ENCODE measurements around the gene LCN10. TPM values are rescaled to one million over a fixed set of nuclear protein-coding genes. Genes with fewer than 3 reads are reported as not detected.

Gene LCN10
- total and polyA plus RNA-seq, 9 of the 15 experiments (the other 6 are each of a cell fraction or from before 2014, with no cell fraction given) = 0.10 to 0.21 (median 0.14) TPM; not detected in 6

GRCh38 chr9:136717399-136717798 is 25.3 kb downstream of the LCN10 start:
- ATAC-seq = no peak
- POLR2A ChIA-PET = interaction anchor here (0.8 to 3.7 kb wide), 3 partner anchors 8 to 12 kb away, joined by 3 to 31 read pairs (median 7); no protein-coding TSS in a partner anchor

GRCh38 chr9:136714893-136715274 is 27.9 kb downstream of the LCN10 start:
- CTCF ChIA-PET (ENCODE audit: low intra/inter-chr PET ratio) = no interaction called here
- WGBS (ENCODE audit: insufficient coverage, low coverage, missing lambda C conversion rate) = 63% methylated on average over 8 of the region's 8 CpGs

More at GRCh38 chr9:136717399-136717798, 25.3 kb downstream of the LCN10 start:
- no peaks in the 10 kb centered on the region for H3K9me1 ChIP-seq (ENCODE audit: control insufficient read depth, insufficient read depth, low read length)
- CTCF ChIA-PET (ENCODE audit: low intra/inter-chr PET ratio) = no interaction called here
- H3K79me2 ChIP-seq (ENCODE audit: control insufficient read depth, insufficient read depth, low read length) = peaks cover 12% of the 10 kb centered on the region
- peaks cover 10% of the 10 kb centered on the region; the same call in 1 of the 2 replicates for H4K20me1 ChIP-seq (replicated peaks; ENCODE audit: control insufficient read depth, insufficient read depth, low read length)
- DNase-seq (ENCODE audit: extremely low read depth in 1 of 4, low spot score in 3 of 4) = no peak
- FAIRE-seq = no peak
- peaks cover 10 to 83% of the 10 kb centered on the region in 2 experiments; a peak in 4 of 5 replicates for H3K4me1 ChIP-seq (replicated peaks in 1 of 2; ENCODE audit: control insufficient read depth in 2 of 2, insufficient read depth in 2 of 2, low read length in 2 of 2)
- no peaks in the 10 kb centered on the region for H3K27me3 ChIP-seq (ENCODE audit: control insufficient read depth in 2 of 2, insufficient read depth in 2 of 2, low read length in 2 of 2)
- H3K27ac ChIP-seq (ENCODE audit: extremely low read depth, low read depth, low read length) = no peak overlapping the region
- no peak overlapping the region for H3K4me2 ChIP-seq (ENCODE audit: insufficient read depth, low read length)
- in situ Hi-C loops (cut with MboI) (no loop called here), intact Hi-C loops (cut with micrococcal nuclease) (no loop called here)
- peak overlapping the region in 1 of 2 experiments; percentile 68; a peak in 2 of 4 replicates for H3K9ac ChIP-seq (ENCODE audit: insufficient read depth in 1 of 2, low read depth in 2 of 2, low read length in 2 of 2)
- H3K9me3 ChIP-seq (replicated peaks; ENCODE audit: control insufficient read depth, insufficient read depth, low read depth, low read length) = no peaks in the 10 kb centered on the region
- no TSS peak for BruUV-seq (replicated peaks)
- no peak overlapping the region for H3K4me3 ChIP-seq
- no peak for TF ChIP-seq EP300 (IDR thresholded peaks at IDR 0.05; ENCODE audit: low read length)
- TF ChIP-seq POLR2G (IDR thresholded peaks at IDR 0.05; ENCODE audit: low read depth, low read length) = peak; percentile 66
- no peak overlapping the region for H2AFZ ChIP-seq (ENCODE audit: low read depth, low read length)
- peaks cover 22% of the 10 kb centered on the region; the same call in 1 of the 3 replicates for H3K36me3 ChIP-seq (ENCODE audit: control insufficient read depth, insufficient read depth, low read length)
- 79% methylated on average over 7 of the region's 16 CpGs for WGBS (ENCODE audit: insufficient coverage, low coverage, missing lambda C conversion rate)

More at GRCh38 chr9:136714893-136715274, 27.9 kb downstream of the LCN10 start:
- Histone ChIP-seq H3K27ac (ENCODE audit: extremely low read depth, low read depth, low read length) (no peak overlapping the region), H4K20me1 (replicated peaks; ENCODE audit: control insufficient read depth, insufficient read depth, low read length) (no peaks in the 10 kb centered on the region), H3K4me3 (no peak overlapping the region), H3K9me1 (ENCODE audit: control insufficient read depth, insufficient read depth, low read length) (no peaks in the 10 kb centered on the region), H3K36me3 (ENCODE audit: control insufficient read depth, insufficient read depth, low read length) (peaks cover 4% of the 10 kb centered on the region; the same call in 1 of the 3 replicates), H3K4me1 (replicated peaks in 1 of 2; ENCODE audit: control insufficient read depth in 2 of 2, insufficient read depth in 2 of 2, low read length in 2 of 2) (peaks cover 10 to 70% of the 10 kb centered on the region in 2 experiments; a peak in 4 of 5 replicates), H3K9ac (ENCODE audit: insufficient read depth in 1 of 2, low read depth in 2 of 2, low read length in 2 of 2) (peak overlapping the region in 1 of 2 experiments; percentile 76; a peak in 2 of 4 replicates), H3K4me2 (ENCODE audit: insufficient read depth, low read length) (no peak overlapping the region), H3K27me3 (ENCODE audit: control insufficient read depth in 2 of 2, insufficient read depth in 2 of 2, low read length in 2 of 2) (no peaks in the 10 kb centered on the region), H3K9me3 (replicated peaks; ENCODE audit: control insufficient read depth, insufficient read depth, low read depth, low read length) (no peaks in the 10 kb centered on the region), H3K79me2 (ENCODE audit: control insufficient read depth, insufficient read depth, low read length) (peaks cover 12% of the 10 kb centered on the region), H2AFZ (ENCODE audit: low read depth, low read length) (no peak overlapping the region)
- ATAC-seq (no peak), FAIRE-seq (no peak), DNase-seq (ENCODE audit: extremely low read depth in 1 of 4, low spot score in 3 of 4) (no peak)
- no TSS peak for BruUV-seq (replicated peaks)
- POLR2A ChIA-PET = interaction anchor here (0.7 to 3.7 kb wide), 4 partner anchors 9 to 13 kb away, joined by 3 to 44 read pairs (median 18); no protein-coding TSS in a partner anchor
- in situ Hi-C loops (cut with MboI) (no loop called here), intact Hi-C loops (cut with micrococcal nuclease) (no loop called here)
- TF ChIP-seq PML (IDR thresholded peaks at IDR 0.05; ENCODE audit: low read length) (no peak), POLR2G (IDR thresholded peaks at IDR 0.05; ENCODE audit: low read depth, low read length) (peak; percentile 17; the same call in 1 of the 2 replicates)
